T-helper 17 cell (primary cell): ENCODE results near the gene MAP3K10. TPM values are rescaled to one million over a fixed set of nuclear protein-coding genes. Genes with fewer than 3 reads are reported as not detected.

Experiments used
- ATAC-seq: fragments of 150-1000 bp; cut with Tn5 transposase; 2 replicates; pipeline ENCODE4 v1.10.0; 2021; ENCODE audit warnings: mild to moderate bottlenecking, moderate library complexity
- DNase-seq, 3 donors: peaks; one replicate each; pipeline versions ENCODE4 v3.0.0 to v3.0.0-alpha.2; 2020 to 2021
- H3K9me3 ChIP-seq: one replicate; pipeline ENCODE4 v1.7.0; 2013; ENCODE audit warnings: low read length, mild to moderate bottlenecking; ENCODE audit not compliant: control insufficient read depth, poor library complexity, severe bottlenecking
- H3K27ac Mint-ChIP-seq: one replicate; pipeline ENCODE4 v1.8.0; 2022; ENCODE audit warnings: mild to moderate bottlenecking, moderate library complexity, mixed read lengths
- H3K27me3 Mint-ChIP-seq: one replicate; pipeline ENCODE4 v1.8.0; 2022; ENCODE audit warnings: mixed read lengths
- H3K36me3 Mint-ChIP-seq: one replicate; pipeline ENCODE4 v1.8.0; 2022; ENCODE audit warnings: low read depth, mixed read lengths
- H3K4me1 Mint-ChIP-seq: one replicate; pipeline ENCODE4 v1.8.0; 2022; ENCODE audit warnings: mild to moderate bottlenecking, mixed read lengths
- H3K4me3 Mint-ChIP-seq: one replicate; pipeline ENCODE4 v1.8.0; 2022; ENCODE audit warnings: mild to moderate bottlenecking, moderate library complexity, mixed read lengths
- total RNA-seq, 4 donors: library from RNA in 2 of 4; stranded (reverse) in 2 of 4; gene quantifications; one replicate each; pipeline ENCODE4 v1.2.3 and lab custom pipeline; 2022 to 2026

MAP3K10 gene
- total RNA-seq, 2 donors from 2014 or later = 20.7 to 28.5 TPM

DNA sequence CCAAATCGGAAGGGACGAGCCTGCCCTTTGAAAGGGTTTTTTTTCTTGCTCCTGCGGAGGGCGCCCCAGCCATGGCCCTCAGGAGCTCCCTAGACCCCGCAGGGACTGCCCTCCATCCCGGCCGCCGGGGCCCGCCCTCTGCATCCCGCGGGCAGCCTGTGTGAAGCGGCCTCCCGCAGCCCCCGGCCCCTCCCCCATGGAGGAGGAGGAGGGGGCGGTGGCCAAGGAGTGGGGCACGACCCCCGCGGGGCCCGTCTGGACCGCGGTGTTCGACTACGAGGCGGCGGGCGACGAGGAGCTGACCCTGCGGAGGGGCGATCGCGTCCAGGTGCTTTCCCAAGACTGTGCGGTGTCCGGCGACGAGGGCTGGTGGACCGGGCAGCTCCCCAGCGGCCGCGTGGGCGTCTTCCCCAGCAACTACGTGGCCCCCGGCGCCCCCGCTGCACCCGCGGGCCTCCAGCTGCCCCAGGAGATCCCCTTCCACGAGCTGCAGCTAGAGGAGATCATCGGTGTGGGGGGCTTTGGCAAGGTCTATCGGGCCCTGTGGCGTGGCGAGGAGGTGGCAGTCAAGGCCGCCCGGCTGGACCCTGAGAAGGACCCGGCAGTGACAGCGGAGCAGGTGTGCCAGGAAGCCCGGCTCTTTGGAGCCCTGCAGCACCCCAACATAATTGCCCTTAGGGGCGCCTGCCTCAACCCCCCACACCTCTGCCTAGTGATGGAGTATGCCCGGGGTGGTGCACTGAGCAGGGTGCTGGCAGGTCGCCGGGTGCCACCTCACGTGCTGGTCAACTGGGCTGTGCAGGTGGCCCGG is 815 bp downstream of the MAP3K10 start:
- Mint-ChIP-seq H3K4me3 (peak overlapping the region; percentile 79), H3K4me1 (peaks cover 21% of the 10 kb centered on the region), H3K27me3 (no peaks in the 10 kb centered on the region), H3K27ac (no peak overlapping the region), H3K36me3 (no peaks in the 10 kb centered on the region)
- ATAC-seq = no peak
- H3K9me3 ChIP-seq = no peaks in the 10 kb centered on the region
- no peak for DNase-seq

DNA sequence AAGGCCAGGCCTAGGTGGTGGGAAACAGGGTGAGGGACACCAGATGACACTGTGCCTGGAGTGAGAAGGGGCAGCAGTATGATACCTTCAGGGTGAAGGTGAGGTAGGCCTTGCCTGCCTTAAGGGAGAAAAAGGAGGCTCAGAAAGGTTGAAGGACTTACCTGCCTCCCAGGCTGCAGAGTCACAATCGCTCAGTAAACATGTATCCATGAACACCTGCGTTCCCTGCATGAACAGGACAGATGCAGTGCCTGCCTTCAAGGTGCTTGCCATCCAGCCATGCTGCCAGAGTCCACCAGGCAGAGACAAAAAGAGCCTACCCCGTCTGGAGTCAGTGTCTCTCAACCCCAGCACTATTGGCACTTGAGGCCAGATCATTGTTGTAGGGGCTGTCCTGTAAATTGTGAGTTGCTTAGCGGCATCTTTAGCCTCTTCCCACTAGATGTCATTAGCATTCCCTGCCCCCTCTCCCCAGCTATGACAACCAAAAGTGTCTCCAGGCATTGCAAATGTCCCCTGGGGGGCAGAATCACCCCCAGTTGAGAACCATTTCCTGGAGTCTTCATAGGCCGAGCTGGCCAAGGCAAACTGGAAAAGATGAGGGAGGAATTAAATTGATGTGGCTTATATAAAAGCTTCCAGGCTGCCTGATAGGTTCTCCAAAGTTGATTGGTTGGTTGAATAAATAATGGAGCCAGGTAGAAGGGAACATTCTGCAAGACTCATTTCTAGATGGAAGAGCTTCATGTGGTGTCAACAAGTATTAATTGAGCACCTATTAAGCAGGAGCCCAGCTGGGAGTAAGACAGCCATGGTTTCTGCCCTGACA is 1.7 kb downstream of the MAP3K10 start:
- no peaks in the 10 kb centered on the region for H3K27me3 Mint-ChIP-seq
- H3K9me3 ChIP-seq = no peaks in the 10 kb centered on the region
- H3K36me3 Mint-ChIP-seq = no peaks in the 10 kb centered on the region
- H3K4me1 Mint-ChIP-seq = peaks cover 23% of the 10 kb centered on the region
- DNase-seq = no peak
- no peak for ATAC-seq
- H3K4me3 Mint-ChIP-seq = peak overlapping the region; percentile 79
- no peak overlapping the region for H3K27ac Mint-ChIP-seq

DNA sequence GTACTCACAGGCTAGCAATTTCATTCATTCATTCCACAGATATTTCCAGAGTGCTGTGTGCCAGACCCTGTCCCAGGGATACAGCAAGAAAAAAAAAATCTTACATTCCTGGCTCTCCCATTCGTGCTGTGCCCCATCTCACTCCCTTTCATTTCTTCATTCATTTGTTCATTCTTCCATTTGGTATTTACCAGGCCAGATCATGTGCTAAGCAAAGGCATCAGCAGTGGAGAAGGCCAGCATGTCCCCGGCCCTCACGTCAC is 2.3 kb downstream of the MAP3K10 start:
- no peak for DNase-seq
- H3K4me1 Mint-ChIP-seq = peaks cover 23% of the 10 kb centered on the region

DNA sequence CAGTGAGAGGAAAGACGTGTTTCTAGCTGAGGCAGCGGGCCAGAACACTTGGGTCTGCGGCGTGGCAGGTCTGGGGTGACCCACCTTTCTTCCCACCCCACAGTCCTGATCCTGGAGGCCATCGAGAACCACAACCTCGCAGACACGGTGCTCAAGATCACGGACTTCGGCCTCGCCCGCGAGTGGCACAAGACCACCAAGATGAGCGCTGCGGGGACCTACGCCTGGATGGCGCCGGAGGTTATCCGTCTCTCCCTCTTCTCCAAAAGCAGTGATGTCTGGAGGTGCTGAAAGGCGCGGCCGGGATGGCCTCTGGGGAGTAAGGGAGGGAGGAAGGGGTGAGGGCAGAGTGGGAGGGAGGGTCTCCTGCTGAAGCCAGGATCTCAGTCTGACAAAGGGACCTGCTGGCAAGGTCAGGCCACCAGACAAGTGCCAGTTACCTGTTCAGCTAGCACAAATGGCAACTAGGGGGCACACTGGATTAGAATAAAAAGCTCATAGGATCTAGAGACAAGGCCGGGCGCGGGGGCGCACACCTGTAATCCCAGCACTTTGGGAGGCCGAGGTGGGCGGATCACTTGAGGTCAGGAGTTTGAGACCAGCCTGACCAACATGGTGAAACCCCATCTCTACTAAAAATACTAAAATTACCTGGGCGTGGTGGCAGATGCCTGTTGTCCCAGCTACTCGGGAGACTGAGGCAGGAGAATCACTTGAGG is 7.2 kb downstream of the MAP3K10 start:
- Mint-ChIP-seq H3K36me3 (peaks cover 3% of the 10 kb centered on the region), H3K27me3 (no peaks in the 10 kb centered on the region), H3K27ac (no peak overlapping the region), H3K4me1 (peaks cover 14% of the 10 kb centered on the region), H3K4me3 (no peak overlapping the region)
- ATAC-seq (no peak), DNase-seq (no peak)
- H3K9me3 ChIP-seq = no peaks in the 10 kb centered on the region

More for the DNA sequence above, 2.3 kb downstream of the MAP3K10 start:
- ATAC-seq = no peak
- Mint-ChIP-seq H3K27ac (no peak overlapping the region), H3K4me3 (peak overlapping the region; percentile 28), H3K36me3 (no peaks in the 10 kb centered on the region), H3K27me3 (no peaks in the 10 kb centered on the region)
- H3K9me3 ChIP-seq = no peaks in the 10 kb centered on the region

DNA sequence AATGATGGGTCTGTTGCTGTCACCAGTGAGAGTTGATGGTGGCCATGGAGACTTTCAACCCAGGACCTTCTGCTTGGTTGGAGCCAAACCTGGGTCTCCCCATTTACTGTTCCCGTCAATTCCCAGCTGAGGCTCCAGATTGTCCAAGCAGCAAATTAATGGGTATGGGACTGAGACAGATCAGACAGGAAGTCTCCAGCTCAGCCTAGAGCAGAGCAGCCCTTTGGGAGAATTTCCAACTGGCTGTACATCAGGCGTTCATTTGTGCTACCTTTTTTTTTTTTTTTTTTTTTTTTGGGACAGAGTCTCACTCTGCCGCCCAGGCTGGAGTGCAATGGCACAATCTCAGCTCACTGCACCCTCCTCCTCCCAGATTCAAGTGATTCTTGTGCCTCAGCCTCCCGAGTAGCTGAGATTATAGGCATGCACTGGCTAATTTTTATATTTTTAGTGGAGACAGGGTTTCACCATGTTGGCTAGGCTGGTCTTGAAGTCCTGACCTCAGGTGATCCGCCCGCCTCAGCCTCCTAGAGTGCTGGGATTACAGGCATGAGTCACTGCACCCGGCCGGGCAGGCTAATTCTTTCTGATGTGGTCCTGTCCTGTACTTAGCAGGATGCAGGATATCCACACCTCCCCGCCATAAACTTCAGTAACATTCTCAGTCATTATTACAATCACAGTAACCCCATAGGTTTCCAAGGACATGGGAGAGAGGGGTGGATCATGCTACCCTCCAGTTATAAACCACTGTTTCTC is 9.3 kb downstream of the MAP3K10 start:
- Mint-ChIP-seq H3K27ac (no peak overlapping the region), H3K4me3 (no peak overlapping the region), H3K27me3 (no peaks in the 10 kb centered on the region), H3K4me1 (peaks cover 4% of the 10 kb centered on the region), H3K36me3 (peaks cover 7% of the 10 kb centered on the region)
- H3K9me3 ChIP-seq = no peaks in the 10 kb centered on the region
- DNase-seq (no peak), ATAC-seq (no peak)

DNA sequence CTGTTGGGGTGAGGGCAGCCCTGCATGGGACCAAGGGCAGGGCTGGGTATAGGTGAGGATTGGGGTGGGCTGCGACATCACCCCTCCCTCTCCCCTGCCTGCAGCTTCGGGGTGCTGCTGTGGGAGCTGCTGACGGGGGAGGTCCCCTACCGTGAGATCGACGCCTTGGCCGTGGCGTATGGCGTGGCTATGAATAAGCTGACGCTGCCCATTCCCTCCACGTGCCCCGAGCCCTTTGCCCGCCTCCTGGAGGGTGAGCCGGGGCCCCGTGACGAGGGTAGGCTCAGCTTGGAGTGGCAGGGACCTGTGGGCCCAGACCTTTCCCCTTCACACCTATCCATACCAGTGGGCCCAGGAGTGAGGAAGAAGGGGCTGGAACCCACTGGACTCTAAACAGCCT is 13.2 kb downstream of the MAP3K10 start:
- ATAC-seq = no peak
- no peak overlapping the region for H3K4me3 Mint-ChIP-seq
- peaks cover 2% of the 10 kb centered on the region for H3K4me1 Mint-ChIP-seq
- DNase-seq = no peak
- H3K27me3 Mint-ChIP-seq = no peaks in the 10 kb centered on the region
- peaks cover 7% of the 10 kb centered on the region for H3K36me3 Mint-ChIP-seq
- H3K9me3 ChIP-seq = no peaks in the 10 kb centered on the region
- H3K27ac Mint-ChIP-seq = peak overlapping the region; percentile 81

DNA sequence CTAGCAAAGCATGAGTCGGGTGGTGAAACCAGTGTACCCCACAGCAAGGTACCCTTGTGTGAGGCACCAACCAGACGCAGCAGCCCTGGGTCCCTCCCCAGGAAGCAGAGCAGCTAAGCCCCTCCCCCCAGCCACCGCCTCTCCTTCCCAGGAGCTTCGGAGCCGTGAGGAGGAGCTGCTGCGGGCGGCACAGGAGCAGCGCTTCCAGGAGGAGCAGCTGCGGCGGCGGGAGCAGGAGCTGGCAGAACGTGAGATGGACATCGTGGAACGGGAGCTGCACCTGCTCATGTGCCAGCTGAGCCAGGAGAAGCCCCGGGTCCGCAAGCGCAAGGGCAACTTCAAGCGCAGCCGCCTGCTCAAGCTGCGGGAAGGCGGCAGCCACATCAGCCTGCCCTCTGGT is 14.5 kb downstream of the MAP3K10 start:
- no peak overlapping the region for H3K27ac Mint-ChIP-seq
- H3K9me3 ChIP-seq = no peaks in the 10 kb centered on the region
- peaks cover 7% of the 10 kb centered on the region for H3K36me3 Mint-ChIP-seq
- H3K4me3 Mint-ChIP-seq = no peak overlapping the region
- peaks cover 2% of the 10 kb centered on the region for H3K4me1 Mint-ChIP-seq
- H3K27me3 Mint-ChIP-seq = no peaks in the 10 kb centered on the region
- no peak for ATAC-seq
- no peak for DNase-seq

DNA sequence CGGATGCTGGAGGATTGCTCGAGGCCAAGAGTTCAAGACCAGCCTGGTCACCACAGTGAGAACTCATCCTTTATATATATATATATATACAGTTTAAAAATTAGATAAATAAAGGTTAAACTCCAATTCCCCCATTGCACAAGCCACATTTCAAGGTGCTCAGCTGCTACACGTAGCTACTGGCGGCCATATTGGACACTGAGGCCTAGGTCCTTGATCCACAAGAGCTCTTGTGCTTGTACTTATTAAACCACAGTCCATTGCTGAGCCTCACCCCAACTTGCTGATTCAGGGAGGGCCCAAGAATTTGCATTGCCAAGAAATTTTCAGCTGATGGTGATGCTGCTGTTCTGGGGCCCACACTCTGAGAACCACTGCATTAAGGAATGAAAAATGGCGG is 17.4 kb downstream of the MAP3K10 start:
- H3K27me3 Mint-ChIP-seq = no peaks in the 10 kb centered on the region
- peaks cover 4% of the 10 kb centered on the region for H3K36me3 Mint-ChIP-seq
- ATAC-seq = no peak
- no peak overlapping the region for H3K27ac Mint-ChIP-seq
- no peaks in the 10 kb centered on the region for H3K9me3 ChIP-seq
- H3K4me3 Mint-ChIP-seq = no peak overlapping the region
- H3K4me1 Mint-ChIP-seq = no peaks in the 10 kb centered on the region
- no peak for DNase-seq

DNA sequence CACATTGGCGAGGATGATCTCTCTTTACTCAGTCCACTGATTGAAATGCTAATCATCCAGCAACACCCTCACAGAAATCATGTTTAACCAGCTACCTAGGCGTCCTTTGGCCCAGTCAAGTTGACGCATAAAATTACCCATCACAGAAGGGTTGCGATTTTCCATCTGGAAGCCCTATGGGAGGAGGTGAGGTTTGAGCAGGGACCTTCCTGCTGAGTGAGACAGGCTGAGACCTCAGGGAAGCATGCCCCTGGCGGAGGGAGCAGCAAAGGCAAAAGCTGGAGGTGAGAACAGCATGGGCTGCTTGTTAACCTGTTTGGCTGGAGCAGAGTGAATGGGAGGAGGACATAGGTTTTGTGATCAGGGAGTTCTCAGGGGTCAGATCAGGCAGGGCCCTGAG is 19.7 kb downstream of the MAP3K10 start:
- ATAC-seq (no peak), DNase-seq (no peak)
- Mint-ChIP-seq H3K4me3 (no peak overlapping the region), H3K27ac (no peak overlapping the region), H3K4me1 (no peaks in the 10 kb centered on the region), H3K27me3 (no peaks in the 10 kb centered on the region), H3K36me3 (peaks cover 2% of the 10 kb centered on the region)
- H3K9me3 ChIP-seq = no peaks in the 10 kb centered on the region

DNA sequence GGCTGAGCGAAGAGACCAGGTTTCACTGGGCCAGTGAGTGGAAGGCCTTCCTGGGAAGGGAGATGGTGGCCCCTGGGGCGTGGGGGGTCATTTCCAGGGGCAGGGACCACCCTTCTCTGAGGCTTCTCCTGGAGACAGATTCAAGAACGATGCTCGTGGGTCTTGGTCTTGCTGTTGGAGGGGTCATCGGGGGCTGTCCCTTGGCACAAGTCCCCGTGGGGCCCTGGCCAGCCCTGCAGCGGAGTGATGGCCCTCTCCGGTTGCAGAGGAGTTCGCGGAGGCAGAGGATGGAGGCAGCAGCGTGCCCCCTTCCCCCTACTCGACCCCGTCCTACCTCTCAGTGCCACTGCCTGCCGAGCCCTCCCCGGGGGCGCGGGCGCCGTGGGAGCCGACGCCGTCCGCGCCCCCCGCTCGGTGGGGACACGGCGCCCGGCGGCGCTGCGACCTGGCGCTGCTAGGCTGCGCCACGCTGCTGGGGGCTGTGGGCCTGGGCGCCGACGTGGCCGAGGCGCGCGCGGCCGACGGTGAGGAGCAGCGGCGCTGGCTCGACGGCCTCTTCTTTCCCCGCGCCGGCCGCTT is 22.1 kb downstream of the MAP3K10 start:
- H3K4me3 Mint-ChIP-seq = no peak overlapping the region
- no peaks in the 10 kb centered on the region for H3K9me3 ChIP-seq
- DNase-seq (no peak), ATAC-seq (no peak)
- H3K27ac Mint-ChIP-seq = no peak overlapping the region
- H3K4me1 Mint-ChIP-seq = peaks cover 3% of the 10 kb centered on the region
- H3K36me3 Mint-ChIP-seq = peaks cover 6% of the 10 kb centered on the region
- H3K27me3 Mint-ChIP-seq = peaks cover 15% of the 10 kb centered on the region

DNA sequence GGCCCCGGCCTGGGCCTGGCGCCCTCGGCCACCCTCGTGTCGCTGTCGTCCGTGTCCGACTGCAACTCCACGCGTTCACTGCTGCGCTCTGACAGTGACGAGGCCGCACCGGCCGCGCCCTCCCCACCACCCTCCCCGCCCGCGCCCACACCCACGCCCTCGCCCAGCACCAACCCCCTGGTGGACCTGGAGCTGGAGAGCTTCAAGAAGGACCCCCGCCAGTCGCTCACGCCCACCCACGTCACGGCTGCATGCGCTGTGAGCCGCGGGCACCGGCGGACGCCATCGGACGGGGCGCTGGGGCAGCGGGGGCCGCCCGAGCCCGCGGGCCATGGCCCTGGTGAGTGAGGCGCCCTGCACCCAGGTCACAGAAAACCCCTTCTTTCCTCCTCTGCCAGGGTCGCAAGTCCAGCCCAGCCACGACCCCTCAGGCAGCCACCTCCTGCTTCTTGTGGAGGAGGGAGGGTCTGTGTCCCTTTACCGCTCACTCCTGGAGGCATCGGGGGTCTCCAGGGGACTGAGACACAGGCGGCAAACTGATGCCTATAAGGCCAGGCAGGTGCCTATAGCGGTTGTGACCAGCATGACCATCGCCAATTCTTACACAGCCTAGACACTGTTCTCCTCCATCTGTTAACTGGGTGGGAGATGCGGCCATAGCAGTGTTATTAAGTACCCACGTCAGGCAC is 22.8 kb downstream of the MAP3K10 start:
- ATAC-seq (no peak), DNase-seq (no peak)
- peaks cover 22% of the 10 kb centered on the region for H3K27me3 Mint-ChIP-seq
- peaks cover 3% of the 10 kb centered on the region for H3K4me1 Mint-ChIP-seq
- H3K4me3 Mint-ChIP-seq = no peak overlapping the region
- H3K27ac Mint-ChIP-seq = no peak overlapping the region
- H3K36me3 Mint-ChIP-seq = peaks cover 6% of the 10 kb centered on the region
- no peaks in the 10 kb centered on the region for H3K9me3 ChIP-seq

DNA sequence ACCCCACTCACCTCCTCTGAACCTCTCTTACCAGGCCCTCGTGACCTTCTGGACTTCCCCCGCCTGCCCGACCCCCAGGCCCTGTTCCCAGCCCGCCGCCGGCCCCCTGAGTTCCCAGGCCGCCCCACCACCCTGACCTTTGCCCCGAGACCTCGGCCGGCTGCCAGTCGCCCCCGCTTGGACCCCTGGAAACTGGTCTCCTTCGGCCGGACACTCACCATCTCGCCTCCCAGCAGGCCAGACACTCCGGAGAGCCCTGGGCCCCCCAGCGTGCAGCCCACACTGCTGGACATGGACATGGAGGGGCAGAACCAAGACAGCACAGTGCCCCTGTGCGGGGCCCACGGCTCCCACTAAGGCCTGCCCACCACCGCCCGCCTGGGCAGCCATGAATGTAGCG is 23.7 kb downstream of the MAP3K10 start:
- H3K36me3 Mint-ChIP-seq = peaks cover 6% of the 10 kb centered on the region
- DNase-seq (no peak), ATAC-seq (no peak)
- H3K9me3 ChIP-seq = no peaks in the 10 kb centered on the region
- H3K27ac Mint-ChIP-seq = no peak overlapping the region
- H3K4me3 Mint-ChIP-seq = no peak overlapping the region
- H3K27me3 Mint-ChIP-seq = peaks cover 31% of the 10 kb centered on the region
- peaks cover 3% of the 10 kb centered on the region for H3K4me1 Mint-ChIP-seq
